Panc1 (cell line): ENCODE results near the gene RCOR1.
"Not testable (repeated sequence)": the region's sequence is repeated elsewhere in the genome, so short reads cannot be mapped to it uniquely, and the experiment has no call there.

Experiments
- CTCF ChIP-seq: fragments of 450-650 bp; IDR thresholded peaks from 2 replicates; pipeline ENCODE4 v1.5.1; 2017; ENCODE audit warnings: mild to moderate bottlenecking
- POLR2AphosphoS5 ChIP-seq: IDR thresholded peaks from 2 replicates; pipeline ENCODE4 v1.6.1; 2012; ENCODE audit warnings: mild to moderate bottlenecking, low read depth, low read length, moderate library complexity
- REST ChIP-seq, 2 experiments: IDR thresholded peaks; 2 replicates each; pipeline ENCODE4 v1.6.1; 2011 to 2012; ENCODE audit warnings: low read depth in 2 of 2, control low read depth in 1 of 2, low read length in 1 of 2, mild to moderate bottlenecking in 1 of 2, moderate library complexity in 1 of 2; ENCODE audit not compliant: insufficient read depth in 1 of 2
- SIN3A ChIP-seq: IDR thresholded peaks from 2 replicates; pipeline ENCODE4 v1.6.1; 2012; ENCODE audit warnings: low read depth, mild to moderate bottlenecking, low read length, moderate library complexity, borderline replicate concordance; ENCODE audit not compliant: insufficient read depth
- TCF7L2 ChIP-seq: IDR thresholded peaks from 2 replicates; pipeline ENCODE4 v1.6.1; 2011; ENCODE audit warnings: mild to moderate bottlenecking, low read depth, low read length, inconsistent platforms

- TF ChIP-seq CTCF; POLR2AphosphoS5; REST (IDR thresholded peaks at IDR 0.05; ENCODE audit: insufficient read depth in 1 of 2, low read depth in 2 of 2, low read length in 1 of 2); SIN3A; TCF7L2: not testable (repeated sequence)
Measured at GRCh38 chr14:102639611-102640010, 47.2 kb downstream of the RCOR1 start.
